Ovary (tissue), 3 donors: ENCODE results near the gene MAGI1.

Experiments used
- EP300 ChIP-seq: sonication (generic); formaldehyde crosslinking; IDR thresholded peaks from one replicate; pipeline ENCODE4 v1.6.1; 2017; ENCODE audit warnings: antibody characterized with exemption
- POLR2A ChIP-seq: fragments of 450-650 bp; IDR thresholded peaks from one replicate; pipeline ENCODE4 v1.6.1; 2017; ENCODE audit warnings: antibody characterized with exemption, mild to moderate bottlenecking, moderate library complexity
- TF ChIP-seq, protein P1 (sequence below), 3 donors: fragments of 450-650 bp in 2 of 3; fragments of 200-600 bp in 1 of 3; IDR thresholded peaks; one replicate each; pipeline versions ENCODE4 v1.5.1 to v1.8.0; 2016 to 2022; ENCODE audit warnings: antibody characterized with exemption in 3 of 3, mild to moderate bottlenecking in 1 of 3
- donor health status: DM: no; HTN: no; CAD: no.

DNA sequence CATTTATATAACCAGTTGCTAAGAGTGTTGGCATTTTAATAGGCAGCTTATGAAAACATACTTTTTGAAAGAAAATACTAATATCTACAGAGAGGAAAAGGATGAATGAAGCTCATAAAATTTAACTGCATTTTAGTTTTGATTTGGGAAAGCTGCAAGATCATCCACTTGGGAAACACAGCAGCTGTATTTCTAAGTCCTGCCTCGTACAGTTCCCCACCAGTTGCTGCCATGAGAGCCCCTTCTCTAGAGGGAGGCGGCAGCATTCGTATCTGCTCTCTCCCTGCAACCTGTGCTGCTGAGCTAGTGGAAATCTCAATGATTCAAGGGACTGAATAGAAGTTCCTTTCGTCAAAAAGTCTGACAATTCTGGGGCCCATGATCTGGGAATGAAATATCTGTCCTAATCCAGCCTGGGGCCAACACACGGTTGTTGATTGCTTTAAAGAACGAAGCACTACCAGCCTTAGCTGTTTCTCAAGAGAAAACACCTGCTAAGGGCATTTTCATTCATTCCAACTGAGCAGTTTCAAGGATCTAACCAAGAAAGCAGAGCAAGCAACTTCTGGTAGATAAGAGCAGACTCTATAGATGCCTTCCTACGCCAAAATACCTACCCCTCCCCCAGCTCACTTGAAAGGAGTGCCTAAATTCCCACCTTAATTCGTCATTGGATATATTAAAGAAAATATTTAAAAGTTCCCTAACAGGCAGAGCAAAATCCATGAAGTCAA lies 223.7 kb downstream of the MAGI1 start:
- TF ChIP-seq, protein P1, sequence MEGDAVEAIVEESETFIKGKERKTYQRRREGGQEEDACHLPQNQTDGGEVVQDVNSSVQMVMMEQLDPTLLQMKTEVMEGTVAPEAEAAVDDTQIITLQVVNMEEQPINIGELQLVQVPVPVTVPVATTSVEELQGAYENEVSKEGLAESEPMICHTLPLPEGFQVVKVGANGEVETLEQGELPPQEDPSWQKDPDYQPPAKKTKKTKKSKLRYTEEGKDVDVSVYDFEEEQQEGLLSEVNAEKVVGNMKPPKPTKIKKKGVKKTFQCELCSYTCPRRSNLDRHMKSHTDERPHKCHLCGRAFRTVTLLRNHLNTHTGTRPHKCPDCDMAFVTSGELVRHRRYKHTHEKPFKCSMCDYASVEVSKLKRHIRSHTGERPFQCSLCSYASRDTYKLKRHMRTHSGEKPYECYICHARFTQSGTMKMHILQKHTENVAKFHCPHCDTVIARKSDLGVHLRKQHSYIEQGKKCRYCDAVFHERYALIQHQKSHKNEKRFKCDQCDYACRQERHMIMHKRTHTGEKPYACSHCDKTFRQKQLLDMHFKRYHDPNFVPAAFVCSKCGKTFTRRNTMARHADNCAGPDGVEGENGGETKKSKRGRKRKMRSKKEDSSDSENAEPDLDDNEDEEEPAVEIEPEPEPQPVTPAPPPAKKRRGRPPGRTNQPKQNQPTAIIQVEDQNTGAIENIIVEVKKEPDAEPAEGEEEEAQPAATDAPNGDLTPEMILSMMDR (IDR thresholded peaks at IDR 0.05), result no peak
- TF ChIP-seq EP300, result no peak
- no peak for TF ChIP-seq POLR2A
